ENCODE data around the gene AP2A2.

DNA sequence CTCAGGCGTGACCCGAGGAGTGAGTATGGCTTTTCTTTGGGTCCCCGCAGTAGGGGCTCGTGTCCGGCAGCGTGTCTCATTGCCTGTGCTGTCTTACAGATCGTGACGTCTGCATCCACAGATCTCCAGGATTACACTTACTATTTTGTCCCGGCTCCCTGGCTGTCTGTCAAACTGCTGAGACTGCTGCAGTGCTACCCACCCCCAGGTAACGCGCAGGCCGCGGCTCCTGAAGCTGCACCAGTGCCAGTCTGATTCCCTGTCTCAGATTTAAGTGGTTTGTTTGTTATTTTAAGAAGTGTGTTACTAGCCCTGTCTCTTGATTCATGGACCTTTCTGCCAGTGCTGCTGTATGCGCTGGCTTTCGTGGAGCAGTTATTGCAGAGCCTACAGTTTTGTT lies 58.9 kb downstream of the AP2A2 start:
- TF ChIP-seq CTCF (IDR thresholded peaks at IDR 0.05) = no peak
- no peak for TF ChIP-seq EZH2 (IDR thresholded peaks at IDR 0.05; ENCODE audit: borderline replicate concordance, insufficient read depth, low read depth, low read length, poor library complexity, severe bottlenecking)

Measured in B cell (primary cell).